Smooth muscle cell (in vitro differentiated cells): ENCODE data around the gene C19orf53. TPM values are rescaled to one million over a fixed set of nuclear protein-coding genes. Genes with fewer than 3 reads are reported as not detected.

Experiments used
- DNase-seq: peaks from one replicate; lab custom pipeline; 2025; ENCODE audit not compliant: unreplicated experiment; lab: John Stamatoyannopoulos, UW
- H2AFZ ChIP-seq: fragments of 200-600 bp; sonication (generic); 2 replicates; pipeline ENCODE4 v1.6.0; 2016; ENCODE audit warnings: antibody characterized with exemption, low read depth, mild to moderate bottlenecking
- H3F3A ChIP-seq: fragments of 200-600 bp; sonication (generic); 2 replicates; pipeline ENCODE4 v1.6.0; 2017; ENCODE audit warnings: antibody characterized with exemption, low read depth
- H3K27ac ChIP-seq: fragments of 200-600 bp; sonication (generic); 2 replicates; pipeline ENCODE4 v1.5.1; 2016; ENCODE audit warnings: low read depth, mild to moderate bottlenecking
- H3K27me3 ChIP-seq: fragments of 200-600 bp; sonication (generic); 2 replicates; pipeline ENCODE4 v1.6.1; 2016; ENCODE audit warnings: low read depth, mild to moderate bottlenecking
- H3K36me3 ChIP-seq: fragments of 200-600 bp; sonication (generic); 2 replicates; pipeline ENCODE4 v1.5.1; 2016; ENCODE audit warnings: low read depth
- H3K4me1 ChIP-seq: fragments of 200-600 bp; sonication (generic); 2 replicates; pipeline ENCODE4 v1.5.1; 2016; ENCODE audit warnings: low read depth
- H3K4me2 ChIP-seq: fragments of 200-600 bp; sonication (generic); 2 replicates; pipeline ENCODE4 v1.6.0; 2016; ENCODE audit warnings: mild to moderate bottlenecking
- H3K4me3 ChIP-seq: fragments of 200-600 bp; sonication (generic); 2 replicates; pipeline ENCODE4 v1.5.1; 2016; ENCODE audit warnings: mild to moderate bottlenecking
- H3K79me2 ChIP-seq: fragments of 200-600 bp; sonication (generic); 2 replicates; pipeline ENCODE4 v1.6.0; 2016; ENCODE audit warnings: low read depth, mild to moderate bottlenecking
- H3K9ac ChIP-seq: fragments of 200-600 bp; sonication (generic); 2 replicates; pipeline ENCODE4 v1.6.0; 2016; ENCODE audit warnings: low read depth
- H3K9me3 ChIP-seq: fragments of 200-600 bp; sonication (generic); replicated peaks from 2 replicates; pipeline ENCODE4 v1.5.1; 2016; ENCODE audit warnings: low read depth
- H4K20me1 ChIP-seq: fragments of 200-600 bp; sonication (generic); 2 replicates; pipeline ENCODE4 v1.6.0; 2016; ENCODE audit warnings: low read depth
- WGBS: methylation state at CpG from one replicate; pipeline ENCODE4 v1.1.7; 2016; ENCODE audit warnings: low lambda C conversion rate; 5-methylcytosine and 5-hydroxymethylcytosine counted together
- polyA plus RNA-seq: library from polyadenylated mRNA; unstranded; fragments of >200 nt; fragmentation: Nextera tagmentation; extraction: Ambion mirVana; gene quantifications from 2 replicates; pipeline ENCODE4 v1.2.1, GENCODE V29; 2016
- total RNA-seq: library from RNA; depleted of rRNA; stranded (reverse); fragments of >200 nt; gene quantifications from 2 replicates; pipeline ENCODE4 v1.2.3, GENCODE V29; 2014
- TF ChIP-seq, protein P1 (sequence below): fragments of 200-600 bp; sonication (generic); IDR thresholded peaks from 2 replicates; pipeline ENCODE4 v1.5.1; 2017; ENCODE audit warnings: borderline replicate concordance, mild to moderate bottlenecking, antibody characterized with exemption; ENCODE audit not compliant: insufficient read depth, poor library complexity, severe bottlenecking

The C19orf53 gene
- total and polyA plus RNA-seq, 2 experiments from 2014 or later, result 192 to 298 TPM

DNA sequence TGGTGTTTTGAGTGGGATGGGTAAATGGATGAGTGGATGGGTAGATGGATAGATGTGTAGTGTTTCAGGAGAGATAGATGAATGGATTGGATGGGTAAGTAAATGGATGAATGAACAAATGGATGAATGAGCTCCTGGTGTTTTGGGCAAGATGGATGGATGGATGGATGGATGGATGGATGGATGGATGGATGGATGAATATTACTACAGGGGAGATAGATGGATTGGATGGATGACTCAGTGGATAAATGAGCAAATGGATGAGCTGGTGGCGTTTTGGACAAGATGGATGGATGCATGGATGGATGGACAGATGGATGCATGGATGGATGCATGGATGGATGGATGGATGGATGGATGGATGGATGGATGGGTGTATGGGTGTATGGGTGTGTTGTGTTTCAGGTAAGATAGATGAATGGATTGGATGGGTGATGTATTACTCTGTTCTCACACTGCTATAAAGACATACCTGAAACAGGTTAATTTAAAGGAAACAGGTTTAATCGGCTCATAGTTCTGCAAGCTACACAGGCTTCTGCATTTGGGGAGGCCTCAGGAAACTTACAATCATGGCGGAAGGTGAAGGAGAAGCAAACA, 33.3 kb downstream of the C19orf53 start:
- 96% methylated on average over 3 of the region's 3 CpGs for WGBS
- Histone ChIP-seq H3K4me1 (no peaks in the 10 kb centered on the region), H3K27ac (no peak overlapping the region), H3F3A (no peaks in the 10 kb centered on the region), H3K36me3 (no peaks in the 10 kb centered on the region), H4K20me1 (no peaks in the 10 kb centered on the region), H2AFZ (no peak overlapping the region), H3K27me3 (no peaks in the 10 kb centered on the region), H3K4me3 (no peak overlapping the region), H3K4me2 (no peak overlapping the region), H3K9me3 (no peaks in the 10 kb centered on the region), H3K79me2 (no peaks in the 10 kb centered on the region), H3K9ac (no peak overlapping the region)
- no peak for DNase-seq
- TF ChIP-seq, protein P1, sequence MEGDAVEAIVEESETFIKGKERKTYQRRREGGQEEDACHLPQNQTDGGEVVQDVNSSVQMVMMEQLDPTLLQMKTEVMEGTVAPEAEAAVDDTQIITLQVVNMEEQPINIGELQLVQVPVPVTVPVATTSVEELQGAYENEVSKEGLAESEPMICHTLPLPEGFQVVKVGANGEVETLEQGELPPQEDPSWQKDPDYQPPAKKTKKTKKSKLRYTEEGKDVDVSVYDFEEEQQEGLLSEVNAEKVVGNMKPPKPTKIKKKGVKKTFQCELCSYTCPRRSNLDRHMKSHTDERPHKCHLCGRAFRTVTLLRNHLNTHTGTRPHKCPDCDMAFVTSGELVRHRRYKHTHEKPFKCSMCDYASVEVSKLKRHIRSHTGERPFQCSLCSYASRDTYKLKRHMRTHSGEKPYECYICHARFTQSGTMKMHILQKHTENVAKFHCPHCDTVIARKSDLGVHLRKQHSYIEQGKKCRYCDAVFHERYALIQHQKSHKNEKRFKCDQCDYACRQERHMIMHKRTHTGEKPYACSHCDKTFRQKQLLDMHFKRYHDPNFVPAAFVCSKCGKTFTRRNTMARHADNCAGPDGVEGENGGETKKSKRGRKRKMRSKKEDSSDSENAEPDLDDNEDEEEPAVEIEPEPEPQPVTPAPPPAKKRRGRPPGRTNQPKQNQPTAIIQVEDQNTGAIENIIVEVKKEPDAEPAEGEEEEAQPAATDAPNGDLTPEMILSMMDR, result no peak

DNA sequence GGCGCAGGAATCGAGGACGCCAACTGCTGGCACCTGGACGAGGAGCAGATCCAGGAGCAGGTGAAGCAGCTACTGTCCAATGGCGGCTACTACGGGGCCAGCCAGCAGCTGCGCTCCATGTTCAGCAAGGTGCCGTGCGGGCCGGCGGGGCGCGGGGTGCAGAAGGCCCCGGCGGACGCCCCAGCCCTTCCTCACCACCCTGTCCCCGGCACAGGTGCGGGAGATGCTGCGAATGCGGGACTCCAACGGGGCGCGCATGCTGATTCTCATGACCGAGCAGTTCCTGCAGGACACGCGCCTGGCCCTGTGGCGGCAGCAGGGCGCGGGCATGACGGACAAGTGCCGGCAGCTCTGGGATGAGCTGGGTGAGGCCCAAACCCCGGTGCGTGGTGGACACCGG, 34.6 kb downstream of the C19orf53 start:
- Histone ChIP-seq H3K27ac (no peak overlapping the region), H3K36me3 (no peaks in the 10 kb centered on the region), H4K20me1 (no peaks in the 10 kb centered on the region), H3K9ac (no peak overlapping the region), H3K4me1 (no peaks in the 10 kb centered on the region), H3K9me3 (no peaks in the 10 kb centered on the region), H3F3A (no peaks in the 10 kb centered on the region), H3K4me2 (no peak overlapping the region), H2AFZ (no peak overlapping the region), H3K4me3 (no peak overlapping the region), H3K79me2 (no peaks in the 10 kb centered on the region), H3K27me3 (no peaks in the 10 kb centered on the region)
- DNase-seq, result no peak
- TF ChIP-seq, protein P1, result no peak
- WGBS, result 98% methylated on average over 33 of the region's 34 CpGs

DNA sequence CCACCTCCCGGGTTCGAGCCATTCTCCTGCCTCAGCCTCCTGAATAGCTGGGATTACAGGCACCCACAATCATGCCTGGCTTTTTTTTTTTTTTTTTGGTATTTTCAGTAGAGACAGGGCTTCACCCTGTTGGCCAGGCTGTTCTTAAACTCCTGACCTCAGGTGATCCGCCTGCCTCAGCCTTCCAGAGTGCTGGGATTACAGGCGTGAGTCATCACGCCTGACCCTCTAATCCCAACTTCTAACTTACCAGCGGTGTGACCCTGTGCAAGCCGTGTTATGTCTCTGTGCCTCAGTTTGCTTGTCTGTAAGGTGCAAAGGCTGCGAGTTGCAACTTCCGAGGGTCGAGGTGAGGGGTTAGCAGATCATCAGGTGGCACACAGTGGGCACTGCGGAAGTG, 38.3 kb downstream of the C19orf53 start:
- Histone ChIP-seq H3K9me3 (no peaks in the 10 kb centered on the region), H4K20me1 (no peaks in the 10 kb centered on the region), H3K79me2 (no peaks in the 10 kb centered on the region), H3K36me3 (no peaks in the 10 kb centered on the region), H3K27me3 (no peaks in the 10 kb centered on the region), H3K4me3 (no peak overlapping the region), H2AFZ (no peak overlapping the region), H3F3A (no peaks in the 10 kb centered on the region), H3K27ac (no peak overlapping the region), H3K9ac (no peak overlapping the region), H3K4me1 (peaks cover 1% of the 10 kb centered on the region), H3K4me2 (no peak overlapping the region)
- no peak for DNase-seq
- WGBS, result 91% methylated on average over 11 of the region's 11 CpGs
- TF ChIP-seq, protein P1, result no peak

DNA sequence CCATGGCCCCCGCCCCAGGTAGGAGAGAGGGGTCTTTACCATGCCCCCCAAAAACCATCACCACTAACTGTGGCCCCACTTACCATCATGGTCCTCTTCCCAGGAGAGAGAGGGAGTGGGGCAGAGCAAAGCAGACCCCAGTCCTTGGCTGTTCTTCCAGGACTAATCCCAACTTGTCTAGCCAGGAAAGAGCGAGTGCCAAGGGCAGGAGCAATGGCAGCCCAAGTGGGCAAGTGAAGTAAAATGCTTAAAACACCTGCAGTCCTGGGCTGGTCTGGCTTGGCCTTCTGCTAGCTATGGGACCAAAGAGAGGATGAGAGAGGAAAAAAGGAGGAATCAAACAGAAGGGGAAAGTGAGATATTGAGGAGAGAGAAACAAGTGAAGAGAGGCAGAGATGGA, 38.9 kb downstream of the C19orf53 start:
- 100% methylated on average over 2 of the region's 2 CpGs for WGBS
- Histone ChIP-seq H3K9ac (no peak overlapping the region), H3K79me2 (no peaks in the 10 kb centered on the region), H3K27ac (no peak overlapping the region), H2AFZ (no peak overlapping the region), H3K4me3 (no peak overlapping the region), H4K20me1 (no peaks in the 10 kb centered on the region), H3K27me3 (no peaks in the 10 kb centered on the region), H3K36me3 (no peaks in the 10 kb centered on the region), H3K4me2 (no peak overlapping the region), H3K4me1 (peaks cover 4% of the 10 kb centered on the region), H3F3A (no peaks in the 10 kb centered on the region), H3K9me3 (no peaks in the 10 kb centered on the region)
- TF ChIP-seq, protein P1, result no peak
- no peak for DNase-seq
